ENCODE measurements around the gene RBM17.

DNA sequence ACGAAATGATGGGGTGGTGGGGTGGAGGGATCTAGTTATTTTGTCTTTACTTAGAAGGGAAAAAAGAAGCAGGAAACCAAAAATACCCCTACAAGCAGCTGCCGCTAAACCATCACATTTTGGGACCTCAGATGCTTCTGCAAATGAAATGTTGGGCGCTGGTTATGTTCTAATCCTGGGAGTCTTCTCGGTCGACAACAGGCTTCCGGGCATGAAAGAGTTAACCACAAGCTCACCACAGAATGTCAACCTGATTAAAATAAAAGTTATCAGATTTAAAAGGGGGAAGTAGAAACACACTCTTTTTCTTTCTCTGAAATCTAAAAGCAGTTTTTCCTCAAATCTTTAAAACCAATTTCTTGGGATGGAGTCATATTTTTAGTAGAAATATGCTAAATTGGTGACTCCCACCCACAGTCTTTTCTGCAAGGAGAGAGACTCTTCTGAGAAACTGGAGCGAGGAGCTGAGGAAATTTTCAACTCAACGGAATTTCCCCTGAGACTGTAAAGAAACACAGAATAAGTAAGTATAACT is 43.5 kb upstream of the RBM17 start:
- TF ChIP-seq, protein P1, sequence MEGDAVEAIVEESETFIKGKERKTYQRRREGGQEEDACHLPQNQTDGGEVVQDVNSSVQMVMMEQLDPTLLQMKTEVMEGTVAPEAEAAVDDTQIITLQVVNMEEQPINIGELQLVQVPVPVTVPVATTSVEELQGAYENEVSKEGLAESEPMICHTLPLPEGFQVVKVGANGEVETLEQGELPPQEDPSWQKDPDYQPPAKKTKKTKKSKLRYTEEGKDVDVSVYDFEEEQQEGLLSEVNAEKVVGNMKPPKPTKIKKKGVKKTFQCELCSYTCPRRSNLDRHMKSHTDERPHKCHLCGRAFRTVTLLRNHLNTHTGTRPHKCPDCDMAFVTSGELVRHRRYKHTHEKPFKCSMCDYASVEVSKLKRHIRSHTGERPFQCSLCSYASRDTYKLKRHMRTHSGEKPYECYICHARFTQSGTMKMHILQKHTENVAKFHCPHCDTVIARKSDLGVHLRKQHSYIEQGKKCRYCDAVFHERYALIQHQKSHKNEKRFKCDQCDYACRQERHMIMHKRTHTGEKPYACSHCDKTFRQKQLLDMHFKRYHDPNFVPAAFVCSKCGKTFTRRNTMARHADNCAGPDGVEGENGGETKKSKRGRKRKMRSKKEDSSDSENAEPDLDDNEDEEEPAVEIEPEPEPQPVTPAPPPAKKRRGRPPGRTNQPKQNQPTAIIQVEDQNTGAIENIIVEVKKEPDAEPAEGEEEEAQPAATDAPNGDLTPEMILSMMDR (IDR thresholded peaks at IDR 0.05), result no peak
- no peak for TF ChIP-seq POLR2A (IDR thresholded peaks at IDR 0.05)

Data from thyroid gland (tissue), 4 donors.